ENCODE data around the gene CENPB. TPM values are rescaled to one million over a fixed set of nuclear protein-coding genes. Genes with fewer than 3 reads are reported as not detected.

The CENPB gene
- total and polyA plus RNA-seq, 4 donors = 35.9 to 113 (median 79.4) TPM

DNA sequence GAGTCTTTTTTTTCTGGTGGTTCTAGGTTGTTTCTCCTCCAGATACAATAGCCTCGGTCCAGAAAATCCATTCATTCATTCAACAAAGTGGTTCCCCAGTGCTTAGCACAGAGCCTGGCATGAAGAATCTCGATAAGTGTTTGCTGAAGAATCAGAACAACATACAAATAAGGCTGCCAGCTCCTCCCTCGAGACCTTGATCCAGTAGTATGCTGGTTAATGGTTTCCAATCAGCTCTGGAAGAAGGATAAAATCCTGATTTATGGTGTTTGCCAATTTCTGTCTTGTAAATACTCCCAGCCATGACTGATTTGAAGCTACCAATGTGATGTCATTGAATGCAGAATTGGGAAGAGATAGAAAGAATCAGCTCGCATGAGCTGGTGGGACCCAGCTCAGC, 50.8 kb downstream of the CENPB start:
- H3K9me3 ChIP-seq (ENCODE audit: control insufficient read depth in 4 of 4, insufficient read depth in 3 of 4, low read length in 3 of 4) = no peaks in the 10 kb centered on the region
- TF ChIP-seq, protein P1, sequence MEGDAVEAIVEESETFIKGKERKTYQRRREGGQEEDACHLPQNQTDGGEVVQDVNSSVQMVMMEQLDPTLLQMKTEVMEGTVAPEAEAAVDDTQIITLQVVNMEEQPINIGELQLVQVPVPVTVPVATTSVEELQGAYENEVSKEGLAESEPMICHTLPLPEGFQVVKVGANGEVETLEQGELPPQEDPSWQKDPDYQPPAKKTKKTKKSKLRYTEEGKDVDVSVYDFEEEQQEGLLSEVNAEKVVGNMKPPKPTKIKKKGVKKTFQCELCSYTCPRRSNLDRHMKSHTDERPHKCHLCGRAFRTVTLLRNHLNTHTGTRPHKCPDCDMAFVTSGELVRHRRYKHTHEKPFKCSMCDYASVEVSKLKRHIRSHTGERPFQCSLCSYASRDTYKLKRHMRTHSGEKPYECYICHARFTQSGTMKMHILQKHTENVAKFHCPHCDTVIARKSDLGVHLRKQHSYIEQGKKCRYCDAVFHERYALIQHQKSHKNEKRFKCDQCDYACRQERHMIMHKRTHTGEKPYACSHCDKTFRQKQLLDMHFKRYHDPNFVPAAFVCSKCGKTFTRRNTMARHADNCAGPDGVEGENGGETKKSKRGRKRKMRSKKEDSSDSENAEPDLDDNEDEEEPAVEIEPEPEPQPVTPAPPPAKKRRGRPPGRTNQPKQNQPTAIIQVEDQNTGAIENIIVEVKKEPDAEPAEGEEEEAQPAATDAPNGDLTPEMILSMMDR (IDR thresholded peaks at IDR 0.05; ENCODE audit: control extremely low read depth, extremely low read depth) = no peak
- WGBS, 2 donors = 76 to 79% methylated on average over 4 of the region's 4 CpGs
- H3K9ac ChIP-seq (ENCODE audit: insufficient read depth in 1 of 2, low read length in 2 of 2) = no peak overlapping the region
- H3K4me3 ChIP-seq = no peak overlapping the region
- peaks cover 0 to 55% (median 17%) of the 10 kb centered on the region in 5 donors for H3K4me1 ChIP-seq (ENCODE audit: control insufficient read depth in 5 of 5, insufficient read depth in 5 of 5, low read length in 5 of 5)
- ATAC-seq (ENCODE audit: insufficient read depth, low FRiP score) = no peak
- no peak overlapping the region for H3K27ac ChIP-seq (ENCODE audit: low read depth in 1 of 2, low read length in 1 of 2)
- DNase-seq = no peak
- H3K36me3 ChIP-seq (ENCODE audit: control insufficient read depth in 4 of 4, insufficient read depth in 4 of 4, low read length in 4 of 4) = peaks cover 0 to 6% (median 3%) of the 10 kb centered on the region in 4 donors
- no peaks in the 10 kb centered on the region for H3K27me3 ChIP-seq (ENCODE audit: control insufficient read depth in 3 of 3, insufficient read depth in 3 of 3, low read length in 2 of 3)

DNA sequence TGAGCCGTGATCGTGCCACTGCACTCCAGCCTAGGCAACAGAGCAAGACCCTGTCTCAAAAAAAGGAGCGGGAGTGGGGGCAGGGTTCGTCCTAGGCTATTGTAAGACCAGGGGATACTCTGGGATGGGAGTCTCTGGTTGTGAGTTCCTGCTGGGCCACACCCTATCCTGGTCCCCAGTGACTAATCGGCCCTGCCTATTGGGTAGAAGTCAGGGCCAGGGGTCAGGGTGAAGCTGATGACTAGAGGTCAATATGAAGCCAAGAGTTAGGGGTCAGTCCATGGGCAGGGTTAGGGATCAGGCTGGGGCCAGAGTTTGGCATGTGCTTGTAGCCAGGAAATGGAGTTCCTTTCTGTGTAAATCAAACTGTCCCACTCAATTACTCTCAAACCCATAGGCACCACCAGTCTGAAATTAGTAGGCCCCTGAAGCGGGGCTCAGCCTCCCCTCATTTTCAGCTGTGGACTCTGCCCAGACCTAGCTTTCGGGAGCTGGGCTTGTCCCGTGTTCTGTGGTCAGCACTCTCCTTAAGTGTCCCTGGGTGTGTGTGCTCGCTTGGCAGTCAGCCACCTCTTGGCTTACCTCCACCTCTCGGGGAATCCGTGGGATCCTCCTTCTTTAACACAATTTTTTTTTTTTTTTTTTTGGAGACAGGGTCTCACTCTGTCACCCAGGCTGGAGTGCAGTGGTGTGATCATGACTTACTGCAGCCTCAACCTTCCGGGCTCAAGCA, 52.3 kb downstream of the CENPB start:
- H3K4me3 ChIP-seq = no peak overlapping the region
- TF ChIP-seq, protein P1 (IDR thresholded peaks at IDR 0.05; ENCODE audit: control extremely low read depth, extremely low read depth) = no peak

More for the DNA sequence above, 52.3 kb downstream of the CENPB start:
- Histone ChIP-seq H3K27me3 (ENCODE audit: control insufficient read depth in 3 of 3, insufficient read depth in 3 of 3, low read length in 2 of 3) (peaks cover 0 to 2% (median 0%) of the 10 kb centered on the region in 3 donors), H3K4me1 (ENCODE audit: control insufficient read depth in 5 of 5, insufficient read depth in 5 of 5, low read length in 5 of 5) (peaks cover 0 to 49% (median 14%) of the 10 kb centered on the region in 5 donors), H3K36me3 (ENCODE audit: control insufficient read depth in 4 of 4, insufficient read depth in 4 of 4, low read length in 4 of 4) (peaks cover 0 to 6% (median 3%) of the 10 kb centered on the region in 4 donors), H3K9me3 (ENCODE audit: control insufficient read depth in 4 of 4, insufficient read depth in 3 of 4, low read length in 3 of 4) (no peaks in the 10 kb centered on the region), H3K27ac (ENCODE audit: low read depth in 1 of 2, low read length in 1 of 2) (peak overlapping the region; percentile 61 to 70), H3K9ac (ENCODE audit: insufficient read depth in 1 of 2, low read length in 2 of 2) (no peak overlapping the region)
- no peak for ATAC-seq (ENCODE audit: insufficient read depth, low FRiP score)
- DNase-seq = peak in 1 of 3 donors; percentile 35
- 50 to 70% methylated on average over 12 of the region's 12 CpGs for WGBS, 2 donors

Other genes with a start within 250 kb of the CENPB start
- gene GFRA4, start 123.3 kb downstream of the CENPB start, total RNA-seq = not detected
- gene GFRA4, start 123.3 kb downstream of the CENPB start, polyA plus RNA-seq = not detected
- 1 to 10 TPM; 6.6 to 9.6 TPM for gene ADAM33, start 104.7 kb downstream of the CENPB start, total RNA-seq
- 10 to 100 TPM in 1 of 2 donors, 1 to 10 TPM in 1; 3.2 to 16.4 TPM for gene ADAM33, start 104.7 kb downstream of the CENPB start, polyA plus RNA-seq
- gene SIGLEC1, start 74.1 kb downstream of the CENPB start, total RNA-seq = 10 to 100 TPM in 1 of 2 donors, 1 to 10 TPM in 1; 3.7 to 34.2 TPM
- 10 to 100 TPM; 18.1 to 19.2 TPM for gene SIGLEC1, start 74.1 kb downstream of the CENPB start, polyA plus RNA-seq
- gene HSPA12B, start 54.1 kb downstream of the CENPB start, total RNA-seq = 10 to 100 TPM; 23.0 to 28.3 TPM
- gene HSPA12B, start 54.1 kb downstream of the CENPB start, polyA plus RNA-seq = 10 to 100 TPM; 11.4 to 16.8 TPM
- gene ADISSP, start 19.0 kb downstream of the CENPB start, total RNA-seq = 10 to 100 TPM in 1 of 2 donors, 1 to 10 TPM in 1; 8.6 to 53.7 TPM
- 10 to 100 TPM; 34.1 to 36.1 TPM for gene ADISSP, start 19.0 kb downstream of the CENPB start, polyA plus RNA-seq
- gene SPEF1, start 5.3 kb downstream of the CENPB start, total RNA-seq = 10 to 100 TPM; 11.7 to 15.5 TPM
- 10 to 100 TPM in 1 of 2 donors, 1 to 10 TPM in 1; 9.6 to 11.9 TPM for gene SPEF1, start 5.3 kb downstream of the CENPB start, polyA plus RNA-seq
- gene CDC25B, start 9.6 kb upstream of the CENPB start, total RNA-seq = 10 to 100 TPM; 65.7 to 88.5 TPM
- gene CDC25B, start 9.6 kb upstream of the CENPB start, polyA plus RNA-seq = 10 to 100 TPM; 47.9 to 68.4 TPM
- 10 to 100 TPM; 12.4 to 20.7 TPM for gene AP5S1, start 33.8 kb upstream of the CENPB start, total RNA-seq
- 10 to 100 TPM in 1 of 2 donors, 1 to 10 TPM in 1; 8.1 to 11.5 TPM for gene AP5S1, start 33.8 kb upstream of the CENPB start, polyA plus RNA-seq
- 10 to 100 TPM; 17.8 to 39.6 TPM for gene MAVS, start 60.1 kb upstream of the CENPB start, total RNA-seq
- 10 to 100 TPM; 13.2 to 24.0 TPM for gene MAVS, start 60.1 kb upstream of the CENPB start, polyA plus RNA-seq
- gene PANK2, start 102.6 kb upstream of the CENPB start, total RNA-seq = 10 to 100 TPM; 39.6 to 46.2 TPM
- 10 to 100 TPM; 24.6 to 29.2 TPM for gene PANK2, start 102.6 kb upstream of the CENPB start, polyA plus RNA-seq
- gene RNF24, start 228.8 kb upstream of the CENPB start, total RNA-seq = 10 to 100 TPM; 15.9 to 20.9 TPM
- 10 to 100 TPM in 1 of 2 donors, 1 to 10 TPM in 1; 7.4 to 17.3 TPM for gene RNF24, start 228.8 kb upstream of the CENPB start, polyA plus RNA-seq

Data from lung (tissue), 12 donors.